G401 (cell line): ENCODE data around the gene DIP2C. TPM values are rescaled to one million over a fixed set of nuclear protein-coding genes. Genes with fewer than 3 reads are reported as not detected.
"Not testable (repeated sequence)": the region's sequence is repeated elsewhere in the genome, so short reads cannot be mapped to it uniquely, and the experiment has no call there.

Source experiments
- DNase-seq: peaks from one replicate; pipeline ENCODE4 v3.0.0-alpha.2; 2015; ENCODE audit warnings: low spot score
- in situ Hi-C: cut with HindIII; loops from 2 replicates; pipeline ENCODE4 v1.10.0; 2016; ENCODE audit warnings: low sequenced_read_pairs, mixed read lengths
- total RNA-seq: library from RNA; depleted of rRNA; stranded (reverse); fragments of >200 nt; shearing (Covaris generic); gene quantifications from 2 replicates; pipeline ENCODE4 v1.2.3, GENCODE V29; 2014

The DIP2C gene
- total RNA-seq, 1 experiment from 2014 or later = 9.0 TPM

DNA sequence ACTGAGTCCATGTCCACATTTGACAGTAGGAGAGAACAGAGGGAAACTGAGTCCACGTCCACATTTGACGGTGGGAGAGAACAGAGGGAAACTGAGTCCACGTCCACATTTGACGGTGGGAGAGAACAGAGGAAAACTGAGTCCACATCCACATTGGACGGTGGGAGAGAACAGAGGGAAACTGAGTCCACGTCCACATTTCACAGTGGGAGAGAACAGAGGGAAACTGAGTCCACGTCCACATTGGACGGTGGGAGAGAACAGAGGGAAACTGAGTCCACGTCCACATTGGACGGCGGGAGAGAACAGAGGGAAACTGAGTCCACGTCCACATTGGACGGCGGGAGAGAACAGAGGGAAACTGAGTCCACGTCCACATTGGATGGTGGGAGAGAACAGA, 42.4 kb downstream of the DIP2C start:
- in situ Hi-C loops, DNase-seq: not testable (repeated sequence)

DNA sequence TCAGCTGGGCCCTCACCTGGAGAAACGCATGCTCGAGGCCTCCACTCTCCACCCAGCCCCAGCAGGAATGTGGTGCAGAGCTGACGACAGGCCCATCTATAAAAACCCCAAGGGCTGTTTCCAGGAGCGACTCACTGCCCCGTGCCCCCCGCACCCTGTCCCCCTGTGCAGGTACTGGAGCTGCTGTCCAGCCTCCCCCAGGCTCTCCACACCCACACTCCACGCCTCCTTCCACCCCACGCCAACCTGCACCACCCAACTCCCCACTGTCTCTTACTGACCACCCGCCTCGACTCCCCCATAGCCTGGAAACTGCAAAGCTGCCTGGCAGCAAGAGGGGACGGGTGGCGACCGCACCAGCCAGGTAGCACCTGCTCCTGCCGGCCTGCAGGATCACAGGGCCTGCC, 43.3 kb downstream of the DIP2C start:
- DNase-seq = no peak
- in situ Hi-C loops = no loop called here

DNA sequence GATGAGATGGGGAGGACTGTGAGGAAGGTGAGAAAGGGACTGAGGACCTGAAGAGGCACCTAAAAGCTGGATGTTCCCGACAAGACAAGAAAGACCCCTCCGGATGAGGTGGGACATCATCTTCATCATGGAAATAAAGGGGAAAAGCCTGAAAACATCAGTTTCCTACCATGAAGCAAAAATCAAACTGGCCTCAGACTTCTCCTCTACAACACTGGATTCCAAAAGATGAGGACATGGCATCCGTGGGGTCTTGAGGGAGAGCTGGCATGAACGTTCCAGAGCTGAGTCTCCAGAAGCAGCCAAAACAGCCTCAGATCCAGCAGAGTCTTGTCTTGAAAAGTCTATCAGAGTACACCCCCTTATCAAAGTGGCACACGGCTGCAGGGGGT, 44.5 kb downstream of the DIP2C start:
- in situ Hi-C loops = no loop called here

DNA sequence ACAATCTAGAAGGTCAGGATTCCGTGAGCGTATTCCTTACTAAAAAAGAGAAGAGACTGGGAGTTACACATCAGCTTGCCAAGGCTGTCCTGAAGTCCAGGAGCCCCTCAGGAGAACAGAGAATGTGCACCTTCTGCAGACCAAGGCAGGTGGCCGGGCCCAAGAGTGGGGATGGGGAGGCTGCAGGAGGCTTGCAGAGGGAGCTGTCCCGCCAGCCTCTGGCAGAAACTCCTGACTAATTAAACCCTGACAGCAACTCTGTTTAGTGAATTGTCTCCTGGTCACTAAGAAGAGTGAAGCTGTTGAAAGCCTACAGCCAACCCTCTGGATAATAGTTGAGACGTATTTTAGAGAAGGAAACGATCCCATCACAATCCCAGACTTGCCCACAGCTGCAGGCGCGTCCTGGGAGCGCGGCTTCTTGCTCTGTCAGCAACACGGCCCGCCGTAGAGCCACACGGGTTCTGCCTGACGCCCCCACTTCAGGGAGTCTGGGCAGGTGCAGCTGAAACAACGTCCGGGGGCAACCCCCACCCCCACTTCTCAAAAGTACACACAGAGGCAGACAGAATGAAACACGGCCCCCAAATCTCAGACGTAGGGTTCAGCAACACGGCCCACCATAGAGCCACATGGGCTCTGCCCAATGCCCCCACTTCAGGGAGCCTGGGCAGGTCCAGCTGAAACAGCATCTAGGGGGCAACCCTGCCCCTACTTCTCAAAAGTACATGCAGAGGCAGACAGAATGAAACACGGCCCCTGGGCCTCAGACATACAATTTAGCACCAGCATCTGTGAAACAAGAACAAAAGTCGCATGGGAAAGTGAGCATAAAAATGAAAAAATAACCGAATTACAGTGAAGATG, 45.2 kb downstream of the DIP2C start:
- no peak for DNase-seq
- in situ Hi-C loops = no loop called here

More for the DNA sequence above, 44.5 kb downstream of the DIP2C start:
- no peak for DNase-seq

DNA sequence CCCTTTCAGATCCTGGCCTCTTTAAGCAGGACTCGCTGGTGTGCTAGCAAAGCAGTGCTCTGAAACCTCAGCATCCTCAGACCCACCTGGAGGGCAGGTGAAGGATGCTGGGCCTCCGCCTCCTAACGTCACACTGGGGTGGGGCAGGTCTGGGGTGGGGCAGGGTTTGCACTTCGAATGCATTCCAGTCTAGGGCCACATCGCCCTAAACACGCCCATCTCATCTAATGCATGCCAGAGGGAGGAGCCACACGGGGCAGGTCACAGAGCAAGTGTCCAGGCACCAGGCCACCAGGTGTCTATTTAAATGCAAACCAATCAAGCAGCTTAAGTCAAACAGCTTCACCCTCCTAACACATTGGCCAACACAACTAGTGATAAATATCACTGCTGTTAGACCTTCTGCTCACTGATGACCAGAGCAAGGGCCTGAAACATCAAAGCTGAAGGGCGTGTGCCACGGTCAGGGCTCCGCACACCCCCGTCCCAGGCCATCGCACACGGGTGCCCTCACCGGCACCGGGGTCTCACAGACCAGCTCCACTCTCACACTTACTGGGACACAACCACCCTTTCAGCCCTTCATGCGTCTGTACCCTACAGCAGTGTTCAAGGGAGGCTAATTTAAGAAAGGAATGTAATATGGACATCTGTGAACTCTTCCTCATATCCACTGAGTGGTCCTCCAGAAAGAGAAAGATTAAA, 47.1 kb downstream of the DIP2C start:
- in situ Hi-C loops = no loop called here
- DNase-seq = no peak

DNA sequence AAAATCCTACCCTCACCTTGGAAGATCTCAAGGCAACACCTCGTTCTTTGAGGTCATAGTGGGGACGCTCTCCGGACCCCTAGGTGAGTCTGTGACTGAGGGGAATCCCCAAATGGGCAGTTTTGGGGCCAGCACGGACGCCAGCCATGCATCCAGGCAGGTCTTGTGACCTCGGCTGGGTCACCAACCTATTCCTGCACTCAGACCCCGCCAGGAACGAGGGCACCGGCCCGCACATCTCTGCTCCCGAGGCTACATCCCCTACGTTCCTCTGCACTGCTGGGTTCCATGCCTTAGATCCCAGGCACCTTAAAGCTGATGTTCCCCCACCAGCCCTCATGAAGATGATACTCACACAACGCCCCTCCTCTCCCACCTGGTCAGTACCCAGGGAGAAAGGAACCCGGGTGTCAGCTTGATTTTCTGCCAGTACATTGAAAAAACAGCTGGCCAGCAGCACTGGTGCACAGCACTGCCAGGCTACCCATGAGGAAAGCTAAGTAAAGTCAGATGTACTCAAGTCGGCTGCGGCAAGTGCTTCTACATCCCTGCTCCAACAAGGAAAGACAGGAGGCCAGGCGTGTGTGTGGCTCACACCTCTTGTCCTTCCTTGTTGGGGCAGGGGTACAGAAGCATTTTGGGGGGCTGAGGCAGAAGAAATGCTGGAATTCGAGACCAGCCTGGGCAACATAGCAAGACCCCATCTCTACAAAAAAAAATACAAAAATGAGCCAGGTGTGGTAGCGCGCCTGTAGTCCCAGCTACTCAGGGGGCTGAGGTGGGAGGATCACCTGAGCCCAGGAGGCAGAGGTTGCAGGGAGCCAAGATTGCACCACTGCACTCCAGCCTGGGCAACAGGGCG, 48.1 kb downstream of the DIP2C start:
- in situ Hi-C loops = no loop called here
- DNase-seq = no peak

- in situ Hi-C loops = no loop called here
- no peak for DNase-seq
These were observed 48.8 kb downstream of the DIP2C start for GRCh38 chr10:640673-641045.

DNA sequence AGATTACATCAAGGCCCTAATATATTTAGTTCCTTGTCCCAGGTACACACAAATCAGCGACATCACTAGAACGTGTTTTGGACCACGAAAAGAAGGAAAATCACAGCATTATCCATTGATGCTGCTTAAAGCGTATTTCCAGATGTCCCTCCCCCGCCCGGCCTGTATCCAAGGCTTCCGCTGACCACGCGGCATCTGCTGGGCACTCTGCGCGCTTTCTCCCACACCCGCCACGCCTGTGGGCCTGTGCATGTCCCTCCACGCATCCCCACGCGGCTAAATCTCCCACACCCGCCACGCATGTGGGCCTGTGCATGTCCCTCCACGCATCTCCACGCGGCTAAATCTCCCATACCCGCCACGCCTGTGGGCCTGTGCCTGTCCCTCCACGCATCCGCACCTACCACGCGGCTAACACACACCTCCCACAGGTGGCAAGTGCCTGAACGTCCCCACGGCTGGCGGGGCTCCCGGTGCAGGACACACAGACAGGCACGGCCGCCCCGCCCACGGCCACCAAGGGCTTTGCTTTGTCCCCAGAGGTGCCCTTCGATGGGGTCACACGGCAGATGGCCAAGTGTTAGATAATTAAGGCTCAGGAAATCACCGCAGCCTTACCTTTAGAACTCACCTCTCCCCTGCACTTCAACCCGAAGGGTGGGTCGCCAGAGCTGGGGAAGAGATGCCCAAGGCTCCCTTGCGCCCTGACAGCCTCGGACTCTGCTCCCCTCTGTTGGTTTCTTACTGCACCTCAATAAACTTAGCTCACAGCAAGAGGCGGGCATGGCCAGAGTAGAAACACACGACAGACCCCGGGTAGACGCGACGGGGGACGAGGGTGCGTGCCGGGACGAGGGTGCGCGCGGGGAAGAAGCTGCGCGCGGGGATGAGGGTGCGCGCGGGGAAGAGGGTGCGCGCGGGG, 49.5 kb downstream of the DIP2C start:
- no peak for DNase-seq
- in situ Hi-C loops = no loop called here

DNA sequence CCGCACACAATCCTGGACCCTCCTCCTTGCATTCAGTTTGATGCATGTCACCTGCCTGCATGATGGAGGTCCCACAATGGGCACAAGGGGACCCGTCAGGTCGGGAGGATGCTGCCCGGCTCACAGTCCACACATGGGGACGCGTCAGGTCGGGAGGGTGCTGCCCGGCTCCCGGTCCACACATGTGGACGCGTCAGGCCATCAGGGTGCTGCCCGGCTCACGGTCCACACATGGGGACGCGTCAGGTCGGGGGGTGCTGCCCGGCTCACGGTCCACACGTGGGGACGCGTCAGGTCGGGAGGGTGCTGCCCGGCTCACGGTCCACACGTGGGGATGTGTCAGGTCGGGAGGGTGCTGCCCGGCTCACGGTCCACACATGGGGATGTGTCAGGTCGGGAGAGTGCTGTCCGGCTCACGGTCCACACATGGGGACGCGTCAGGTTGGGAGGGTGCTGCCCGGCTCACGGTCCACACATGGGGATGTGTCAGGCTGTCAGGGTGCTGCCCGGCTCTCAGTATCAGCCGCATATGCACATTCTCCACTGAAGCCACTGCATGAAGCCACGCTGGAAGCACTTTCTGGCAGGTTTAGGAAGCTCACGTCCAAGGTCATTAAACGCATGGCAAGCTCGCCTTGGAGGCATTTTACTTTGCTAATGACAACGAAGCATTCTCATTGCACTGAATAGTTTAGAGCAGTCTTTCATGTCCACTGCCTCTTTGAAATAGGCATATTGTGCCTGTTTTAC, 50.3 kb downstream of the DIP2C start:
- peak; percentile 64 for DNase-seq

GRCh38 chr10:637771-638195, 51.7 kb downstream of the DIP2C start:
- in situ Hi-C loops = no loop called here

More for the DNA sequence above, 50.3 kb downstream of the DIP2C start:
- in situ Hi-C loops = no loop called here

DNA sequence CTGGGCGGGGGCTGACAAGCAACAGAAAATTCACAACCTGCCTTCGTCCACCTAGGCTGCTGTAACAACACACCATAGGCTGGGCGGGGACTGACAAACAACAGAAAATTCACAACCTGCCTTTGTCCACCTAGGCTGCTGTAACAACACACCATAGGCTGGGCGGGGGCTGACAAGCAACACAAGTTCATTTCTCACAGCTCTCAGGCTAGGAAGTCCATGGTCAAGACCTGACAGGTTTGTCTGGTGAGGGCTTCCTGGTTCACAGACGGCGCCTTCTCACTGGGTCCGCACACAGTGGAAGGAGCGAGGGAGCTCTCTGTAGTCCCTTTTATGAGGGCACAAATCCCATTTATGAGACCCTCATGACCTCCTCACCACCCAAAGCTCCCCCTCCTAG, 52.2 kb downstream of the DIP2C start:
- in situ Hi-C loops = no loop called here
- DNase-seq = no peak

More at GRCh38 chr10:637771-638195, 51.7 kb downstream of the DIP2C start:
- no peak for DNase-seq

- in situ Hi-C loops = no loop called here
- no peak for DNase-seq
These were observed 52.7 kb downstream of the DIP2C start for GRCh38 chr10:636769-637168.

GRCh38 chr10:636016-636730, 53.3 kb downstream of the DIP2C start:
- in situ Hi-C loops = no loop called here

GRCh38 chr10:635088-635861, 54.2 kb downstream of the DIP2C start:
- in situ Hi-C loops = no loop called here
- DNase-seq = no peak

More at GRCh38 chr10:636016-636730, 53.3 kb downstream of the DIP2C start:
- DNase-seq = no peak

- DNase-seq = no peak
- in situ Hi-C loops = no loop called here
These were observed 55.2 kb downstream of the DIP2C start for GRCh38 chr10:634256-634655.
